ENCODE measurements around the gene BPIFB4.
"Not testable (repeated sequence)": the region's sequence is repeated elsewhere in the genome, so short reads cannot be mapped to it uniquely, and the experiment has no call there.

The BPIFB4 gene

DNA sequence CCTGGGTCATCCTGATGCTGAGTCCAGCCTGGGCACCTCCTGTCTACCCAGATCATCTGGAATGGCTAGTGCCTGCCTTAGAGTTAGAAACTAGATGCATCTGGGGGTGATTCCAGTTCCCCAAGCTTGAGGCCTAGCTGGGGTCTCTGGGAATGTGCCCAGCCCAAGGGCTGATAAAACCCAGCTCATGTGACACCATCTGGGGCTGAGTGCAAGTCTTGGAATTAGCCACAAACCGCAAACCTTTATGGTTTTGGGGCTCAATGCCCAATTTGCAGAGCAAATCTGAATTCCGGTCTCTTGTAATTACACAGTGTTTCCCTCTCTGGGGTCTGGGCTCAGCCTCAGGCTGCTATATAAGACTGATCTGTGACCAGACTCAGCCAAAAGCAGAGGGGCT lies at the start of gene BPIFB4:
Gene BPIFB4, plus strand, starts transcription at position 385 of the 400 bp plus-strand sequence. CDS start 1,884 bp downstream, outside the sequence.
- DNase-seq: no peak

DNA sequence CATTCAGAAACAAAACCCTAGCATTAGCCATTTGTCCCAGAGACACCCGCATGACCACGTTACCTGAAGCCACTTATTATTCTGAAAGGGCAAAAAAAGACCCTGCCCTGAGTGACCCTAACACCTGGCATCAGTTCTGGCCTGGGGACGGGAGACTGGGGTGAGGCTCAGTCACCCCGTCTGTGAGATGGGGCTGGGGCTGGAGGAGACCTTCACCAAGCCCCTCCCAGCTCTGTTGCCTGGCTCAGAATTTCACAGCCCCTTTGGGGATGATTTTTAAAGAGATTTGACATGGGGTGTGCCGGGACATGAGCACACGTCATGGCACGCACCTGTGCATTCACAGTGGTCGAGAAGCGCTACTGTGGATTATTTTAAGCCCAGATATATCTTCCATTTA lies 49.4 kb upstream of the BPIFB4 start:
- no peak for DNase-seq

DNA sequence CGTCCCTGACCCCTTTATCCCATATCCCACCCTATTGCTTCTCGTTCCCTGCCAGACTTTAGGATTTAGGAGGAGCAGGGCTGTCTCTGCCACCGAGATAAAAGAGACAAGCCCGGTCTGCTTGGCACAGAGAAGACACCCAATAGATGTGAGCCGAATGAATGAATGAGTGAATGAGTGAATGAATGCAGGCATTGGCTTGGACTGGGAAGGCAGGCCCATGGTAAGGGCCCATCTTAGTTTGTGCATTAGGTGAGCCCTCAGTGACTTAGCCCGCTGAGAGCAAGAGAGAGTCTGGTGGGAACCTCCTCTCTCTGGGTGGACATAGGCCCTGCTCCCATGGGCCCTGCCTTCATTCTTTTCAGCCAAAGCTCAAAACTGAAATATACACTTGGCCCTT lies 48.9 kb upstream of the BPIFB4 start:
- DNase-seq: no peak

DNA sequence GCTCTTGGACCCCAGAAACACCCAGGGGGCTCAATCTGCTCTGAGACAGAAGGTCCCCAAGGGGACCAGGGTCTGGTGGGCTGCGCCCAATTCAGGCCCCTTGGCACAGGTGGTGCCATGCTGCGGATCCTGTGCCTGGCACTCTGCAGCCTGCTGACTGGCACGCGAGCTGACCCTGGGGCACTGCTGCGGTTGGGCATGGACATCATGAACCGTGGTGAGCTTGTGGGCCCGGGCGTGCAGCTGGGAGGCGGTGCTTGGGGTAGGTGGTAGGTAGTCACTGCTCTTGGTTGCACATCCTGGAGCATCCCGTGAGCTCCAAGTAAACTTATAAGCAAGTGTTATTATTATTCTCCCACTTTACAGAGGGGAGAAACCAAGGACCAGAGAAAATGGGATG lies 47.9 kb upstream of the BPIFB4 start, which contains the start of gene BPIFB6:
Gene BPIFB6, plus strand, starts transcription at position 118 of the 400 bp plus-strand sequence. Its CDS starts 0 bp downstream, at position 118.
- no peak for DNase-seq

DNA sequence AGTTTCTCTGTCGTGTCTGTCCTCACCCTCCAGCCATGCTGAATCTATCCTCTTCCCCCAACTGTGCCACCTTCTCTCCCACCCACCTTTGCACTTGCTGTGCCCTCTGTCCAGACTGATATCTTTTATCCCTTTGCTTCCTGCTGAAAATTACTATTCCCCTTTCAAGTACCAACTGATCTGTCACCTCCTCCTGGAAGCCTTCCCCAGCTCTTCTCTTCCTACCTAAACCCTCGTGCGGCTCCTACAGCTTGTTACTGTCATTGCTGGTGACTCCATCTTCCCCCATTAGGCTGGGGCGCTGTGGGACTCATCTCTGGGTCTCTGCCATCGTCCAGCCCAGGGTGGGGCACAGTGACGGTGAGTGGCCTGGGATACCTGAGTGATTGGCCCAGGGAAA lies 46.9 kb upstream of the BPIFB4 start:
- no peak for DNase-seq

DNA sequence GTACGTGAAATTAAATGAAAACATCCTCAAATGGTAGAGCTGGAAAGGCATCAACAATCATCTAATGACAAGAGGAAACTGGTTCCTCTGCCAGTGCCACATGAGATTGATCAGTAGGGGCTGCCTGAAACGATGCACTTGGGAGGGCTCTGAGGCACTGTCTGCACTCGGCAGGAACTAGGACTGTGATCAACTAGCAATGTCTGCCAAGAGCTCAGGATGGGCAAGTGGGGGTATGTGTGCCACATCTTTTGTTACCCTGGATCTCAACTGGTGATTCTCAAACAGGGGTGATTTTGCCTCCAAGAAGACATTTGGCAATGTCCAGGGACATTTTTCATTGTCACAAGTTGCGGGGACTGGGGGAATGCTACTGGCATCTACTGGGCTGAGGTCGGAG lies 46.1 kb upstream of the BPIFB4 start:
- DNase-seq: no peak

DNA sequence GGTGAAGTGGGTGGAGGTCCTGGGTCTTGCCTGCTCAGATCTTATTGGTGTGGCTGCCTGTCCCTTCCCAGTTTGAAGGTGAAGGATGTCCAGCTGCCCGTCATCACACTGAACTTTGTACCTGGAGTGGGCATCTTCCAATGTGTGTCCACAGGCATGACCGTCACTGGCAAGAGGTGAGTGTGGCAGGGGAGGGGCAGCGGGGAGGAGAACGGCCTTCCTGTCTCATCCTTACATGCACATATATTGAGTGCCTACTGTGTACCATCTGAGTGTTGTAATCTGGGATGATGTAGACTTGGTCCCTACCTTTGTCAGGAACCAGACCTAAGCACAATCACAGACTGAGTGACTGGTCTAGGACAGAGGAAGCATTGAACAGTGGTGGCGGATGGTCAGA lies 45.3 kb upstream of the BPIFB4 start:
- DNase-seq: no peak

DNA sequence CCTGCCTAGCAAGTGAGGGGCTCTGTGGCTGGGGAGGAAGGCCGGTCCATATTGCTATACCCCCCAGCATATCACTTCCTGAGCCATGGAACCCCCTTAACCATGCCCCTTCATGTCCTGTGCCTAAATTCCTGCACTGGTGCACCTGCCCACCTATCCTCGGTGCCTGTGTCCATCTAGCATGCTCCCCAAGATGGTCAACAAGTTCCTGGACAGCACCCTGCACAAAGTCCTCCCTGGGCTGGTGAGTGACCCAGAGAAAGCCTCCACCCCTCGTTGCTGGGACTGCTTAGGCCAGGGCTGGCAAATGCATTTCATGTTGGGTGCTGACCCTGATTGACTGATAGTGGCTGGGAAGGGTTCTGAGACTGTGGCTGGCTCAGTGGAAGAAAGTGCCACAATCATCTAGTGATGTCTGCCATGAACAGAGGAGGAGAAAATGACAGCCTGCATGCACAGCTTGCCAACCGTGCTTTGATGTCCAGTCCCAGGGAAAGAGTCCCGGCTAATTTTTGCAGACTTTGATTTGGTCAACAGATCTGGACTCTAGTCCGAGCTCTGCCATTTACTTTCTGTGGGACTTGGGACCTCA lies 44.4 kb upstream of the BPIFB4 start:
- no peak for DNase-seq

DNA sequence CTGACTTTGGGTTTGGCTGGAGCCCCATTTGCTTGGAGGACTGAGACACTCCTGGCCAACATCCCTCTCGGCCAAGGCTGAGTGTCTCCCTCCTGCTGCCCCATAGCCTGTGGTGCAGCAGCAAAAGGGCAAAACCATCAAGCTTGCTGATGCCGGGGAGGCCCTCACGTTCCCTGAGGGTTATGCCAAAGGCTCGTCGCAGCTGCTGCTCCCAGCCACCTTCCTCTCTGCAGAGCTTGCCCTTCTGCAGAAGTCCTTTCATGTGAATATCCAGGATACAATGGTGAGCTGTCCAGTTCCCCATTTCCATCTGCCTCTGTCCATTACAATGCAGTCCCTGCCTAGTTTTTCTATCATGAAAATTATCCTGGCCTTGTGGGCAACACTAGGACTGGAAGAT lies 42.0 kb upstream of the BPIFB4 start:
- DNase-seq: no peak

DNA sequence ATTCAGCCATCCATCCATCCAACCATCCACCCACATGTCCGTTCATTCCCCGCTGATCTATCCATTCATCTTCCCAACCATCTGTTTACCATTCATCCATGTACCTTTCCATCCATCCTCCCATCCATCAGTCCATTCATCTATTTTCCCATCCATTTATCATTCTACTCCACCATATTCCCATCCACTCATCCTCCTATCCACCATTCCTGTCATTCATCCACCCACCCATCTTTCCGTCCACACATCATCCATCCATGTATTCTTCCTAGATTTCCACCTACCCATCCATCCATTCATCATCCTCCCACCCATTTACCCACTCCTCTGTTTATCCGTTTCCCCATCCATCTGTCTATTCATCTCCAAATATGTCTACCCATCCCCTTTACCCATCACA lies 41.2 kb upstream of the BPIFB4 start:
- no peak for DNase-seq

DNA sequence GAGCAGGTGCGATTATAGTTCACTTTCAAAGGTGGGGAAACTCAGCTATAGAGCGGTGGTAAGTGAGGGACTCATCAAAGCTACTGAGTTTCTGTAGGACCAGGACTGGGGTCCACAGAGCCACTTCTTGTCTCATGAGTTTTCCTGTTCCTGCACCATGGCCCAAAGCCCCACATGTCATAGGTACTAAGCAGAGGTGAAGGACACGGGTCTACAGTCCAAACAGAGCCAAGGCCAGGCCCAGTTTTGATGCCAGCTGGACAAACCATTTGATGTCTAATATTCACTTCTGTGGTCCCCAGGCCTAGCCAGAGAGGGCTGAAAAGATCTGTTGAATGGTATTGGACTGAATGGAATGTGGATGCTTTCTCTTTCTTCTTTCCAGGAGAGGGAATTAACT lies 37.0 kb upstream of the BPIFB4 start:
- no peak for DNase-seq

DNA sequence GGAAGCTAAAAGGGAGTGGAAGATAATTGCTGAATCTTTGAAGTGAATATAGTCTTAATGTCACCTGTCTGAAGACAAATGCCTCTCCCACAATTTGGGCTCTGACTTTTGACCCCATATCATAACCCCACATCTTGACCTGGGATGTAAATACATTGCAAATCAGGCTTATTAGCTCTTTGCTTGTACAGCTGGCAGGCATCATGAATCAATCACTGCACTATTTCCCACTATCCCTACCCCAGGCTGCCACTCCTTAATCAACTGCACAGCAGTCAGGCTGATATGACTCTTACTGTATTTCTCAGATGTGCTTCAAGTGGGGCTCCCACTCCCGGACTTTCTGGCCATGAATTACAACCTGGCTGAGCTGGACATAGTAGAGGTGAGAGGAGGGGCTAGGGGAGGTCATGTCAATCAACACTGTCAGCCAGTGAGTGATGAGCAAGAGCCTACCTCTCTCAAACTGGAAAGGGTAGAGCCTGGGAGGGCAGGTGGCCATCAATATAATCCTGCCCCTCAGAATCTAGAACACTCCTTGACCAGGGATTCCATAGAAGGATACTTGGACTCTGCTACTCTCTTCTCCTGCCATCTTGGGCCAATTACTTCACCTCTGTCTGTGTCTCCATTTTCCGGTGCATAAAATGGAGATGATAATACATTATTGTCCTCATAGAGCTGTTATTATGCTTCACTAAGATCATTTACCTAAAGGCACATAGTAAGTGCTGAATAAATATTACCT lies 36.3 kb upstream of the BPIFB4 start:
- no peak for DNase-seq

DNA sequence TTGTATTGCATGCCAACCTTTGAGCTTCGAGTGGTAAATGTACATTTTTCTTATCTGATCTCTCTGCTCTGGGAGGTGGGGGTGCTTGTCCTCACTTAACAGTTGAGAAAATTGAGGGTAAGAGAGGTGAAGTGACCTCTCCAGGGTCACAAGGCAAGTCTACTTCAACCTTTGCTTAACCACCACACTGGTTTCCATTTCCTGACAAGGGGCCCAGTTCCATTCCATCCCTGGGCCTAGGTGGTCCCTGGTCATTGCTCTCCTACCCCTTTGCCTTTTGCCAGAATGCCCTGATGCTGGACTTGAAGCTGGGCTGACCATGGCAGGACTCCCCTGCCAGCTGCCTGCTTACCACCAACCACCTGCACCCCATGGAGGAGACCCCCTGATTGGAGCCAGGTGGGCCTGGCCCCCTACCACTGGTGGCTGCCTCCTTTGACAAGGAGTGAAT lies 35.7 kb upstream of the BPIFB4 start:
- no peak for DNase-seq

DNA sequence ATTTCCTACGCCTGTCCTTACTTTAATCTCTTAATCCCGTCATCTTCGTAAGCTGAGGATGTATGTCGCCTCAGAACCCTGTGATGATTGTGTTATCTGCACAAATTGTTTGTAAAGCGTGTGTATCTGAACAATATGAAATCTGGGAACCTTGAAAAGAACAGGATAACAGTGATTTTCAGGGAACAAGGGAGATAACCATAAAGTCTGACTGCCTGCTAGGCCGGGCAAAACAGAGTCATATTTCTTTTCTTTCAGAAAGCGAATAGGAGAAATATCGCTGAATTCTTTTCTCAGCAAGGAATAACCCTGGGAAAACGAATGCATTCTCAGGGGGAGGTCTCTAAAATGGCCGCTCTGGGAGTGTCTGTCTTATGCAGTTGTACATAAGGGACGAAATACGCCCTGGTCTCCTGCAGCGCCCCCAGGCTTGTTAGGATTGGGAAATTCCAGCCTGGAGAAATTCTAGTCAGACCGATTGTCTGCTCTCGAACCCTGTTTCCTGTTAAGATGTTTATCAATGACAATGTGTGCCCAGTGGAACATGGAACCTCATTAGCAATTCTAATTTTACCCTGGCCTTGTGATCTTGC lies 34.2 kb upstream of the BPIFB4 start:
- DNase-seq: not testable (repeated sequence)

DNA sequence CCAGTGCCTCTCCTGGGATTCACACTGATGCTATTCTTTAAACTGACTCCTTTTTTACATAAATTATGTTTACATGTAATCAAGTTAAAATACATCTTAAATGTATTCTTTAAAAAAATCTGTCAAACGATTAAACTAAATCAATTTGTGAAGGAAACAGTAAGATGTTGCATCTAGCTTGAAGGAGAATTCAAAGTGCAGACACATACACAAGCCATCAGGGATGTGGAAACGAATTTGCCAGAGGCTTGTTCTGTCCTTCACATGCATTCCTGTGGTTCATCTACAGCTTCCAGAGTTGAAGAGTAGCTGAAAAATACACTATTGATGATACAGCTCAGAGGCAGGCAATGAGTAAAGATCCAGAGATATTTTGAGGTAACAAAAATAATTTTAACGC lies 33.0 kb upstream of the BPIFB4 start:
- DNase-seq: no peak

DNA sequence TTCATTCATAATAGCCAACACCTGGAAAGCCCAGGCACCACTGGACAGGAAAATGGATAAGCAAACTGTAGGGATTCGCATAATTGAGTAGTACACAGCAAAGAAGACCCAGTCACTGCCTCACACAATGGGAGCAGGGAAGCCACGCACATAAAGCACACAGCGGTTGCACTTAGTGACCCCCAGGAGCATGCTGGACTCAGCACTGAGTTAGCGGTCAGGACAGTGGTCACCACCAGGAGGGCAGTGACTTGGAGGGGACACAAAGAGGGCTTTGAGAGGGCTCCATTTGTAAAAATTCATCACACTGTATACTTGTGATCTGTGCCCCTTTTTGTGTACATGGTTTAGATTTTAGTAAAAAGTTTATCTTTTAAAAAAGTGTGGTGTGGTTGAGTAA lies 28.1 kb upstream of the BPIFB4 start:
- no peak for DNase-seq

DNA sequence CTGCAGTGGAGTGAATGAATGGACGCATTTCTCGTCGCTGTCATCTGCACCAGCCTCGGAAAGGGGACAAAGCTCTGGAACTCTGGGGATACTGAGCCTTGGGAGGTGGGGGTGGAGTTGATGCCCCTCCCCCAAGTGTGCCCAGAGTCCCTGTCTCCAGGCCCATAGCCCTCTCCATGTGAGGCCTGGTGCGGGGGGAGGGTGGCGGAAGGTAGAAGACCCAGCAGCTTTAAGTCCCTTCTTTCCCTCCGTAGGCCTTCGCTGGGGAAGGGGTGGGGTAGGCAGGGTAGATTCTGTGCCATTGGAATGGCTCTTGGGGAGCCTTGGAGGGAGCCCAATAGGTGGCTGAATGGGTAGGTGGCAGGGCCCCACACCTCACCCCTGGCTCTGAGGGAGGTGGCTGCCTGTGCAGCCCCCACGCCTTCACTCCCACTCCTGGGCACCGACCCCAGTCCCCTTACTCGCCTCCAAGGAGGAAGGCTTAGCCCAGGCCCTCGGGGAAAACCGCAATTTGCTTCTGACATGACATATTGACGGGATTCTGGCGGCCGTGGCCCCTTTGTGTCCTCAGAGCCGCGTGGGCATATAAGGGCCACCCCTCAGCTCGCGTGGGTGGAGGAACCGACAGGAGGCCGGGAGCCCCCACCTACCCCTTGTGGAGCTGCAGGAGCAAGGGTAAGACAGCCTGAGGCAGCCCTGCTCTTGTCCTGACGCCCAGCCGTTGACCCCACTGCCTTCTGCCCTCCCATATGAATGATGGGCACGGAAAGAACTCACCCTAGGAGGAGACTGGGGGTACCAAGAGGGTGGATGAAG lies 25.9 kb upstream of the BPIFB4 start, which contains the start of gene BPIFB3:
Gene BPIFB3, plus strand, starts transcription at position 613 of the 816 bp plus-strand sequence. CDS start 1,533 bp downstream, outside the sequence.
- DNase-seq: no peak

DNA sequence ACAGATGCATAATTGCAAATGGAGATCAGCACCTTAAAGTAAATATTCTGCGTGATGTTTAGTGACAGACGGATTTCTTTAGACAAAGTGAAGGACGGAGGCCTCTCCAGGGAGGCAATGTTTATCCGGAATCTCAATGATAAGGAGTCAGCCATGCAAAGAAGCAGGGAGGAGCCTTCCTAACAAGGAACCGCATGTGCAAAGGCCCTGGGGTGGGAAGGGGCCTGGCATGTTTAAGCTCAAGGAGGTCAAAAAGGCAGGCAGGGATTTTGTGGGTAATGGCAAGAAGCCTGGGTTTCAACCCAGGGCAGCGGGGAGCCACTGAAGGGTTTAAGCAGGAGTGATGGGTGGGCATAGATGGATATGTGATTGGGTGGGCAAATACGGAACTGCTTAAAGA lies 25.1 kb upstream of the BPIFB4 start:
- DNase-seq: no peak

DNA sequence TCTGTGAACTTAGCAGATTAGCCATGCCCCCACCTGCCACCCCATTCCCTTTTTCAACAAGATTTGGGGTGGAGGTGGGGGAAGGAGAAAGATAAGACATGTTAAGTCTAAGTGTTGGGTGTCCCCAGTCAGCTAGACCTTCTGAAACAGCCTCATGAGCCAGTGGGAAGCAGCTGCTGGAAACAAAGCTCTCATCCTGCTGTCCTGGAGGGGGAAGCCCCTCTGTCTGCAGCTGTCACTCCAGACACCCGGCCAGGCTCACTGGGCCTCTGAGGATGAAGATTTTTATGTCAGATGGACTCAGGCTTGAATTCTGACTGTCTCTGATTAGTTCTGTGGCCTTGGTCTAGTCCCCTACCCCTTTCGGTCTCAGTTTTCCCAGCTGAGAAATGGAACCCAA lies 24.7 kb upstream of the BPIFB4 start:
- no peak for DNase-seq

DNA sequence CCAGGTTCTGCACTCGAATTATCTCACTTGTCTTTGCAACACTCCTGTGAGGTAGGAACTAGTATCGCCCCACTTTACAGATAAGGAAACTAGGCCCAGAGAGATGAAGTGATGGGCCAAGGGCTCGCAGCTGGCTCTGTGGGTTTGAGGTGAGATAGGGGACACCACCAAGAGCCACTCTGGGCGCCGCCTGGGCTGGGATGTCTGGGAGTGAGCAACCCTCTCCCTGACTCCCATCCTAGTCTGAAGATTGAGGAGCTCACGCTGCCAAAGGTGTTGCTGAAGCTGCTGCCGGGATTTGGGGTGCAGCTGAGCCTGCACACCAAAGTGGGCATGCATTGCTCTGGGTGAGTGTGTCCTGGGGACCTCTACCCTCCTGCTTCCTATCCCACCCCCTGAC lies 20.3 kb upstream of the BPIFB4 start:
- no peak for DNase-seq

DNA sequence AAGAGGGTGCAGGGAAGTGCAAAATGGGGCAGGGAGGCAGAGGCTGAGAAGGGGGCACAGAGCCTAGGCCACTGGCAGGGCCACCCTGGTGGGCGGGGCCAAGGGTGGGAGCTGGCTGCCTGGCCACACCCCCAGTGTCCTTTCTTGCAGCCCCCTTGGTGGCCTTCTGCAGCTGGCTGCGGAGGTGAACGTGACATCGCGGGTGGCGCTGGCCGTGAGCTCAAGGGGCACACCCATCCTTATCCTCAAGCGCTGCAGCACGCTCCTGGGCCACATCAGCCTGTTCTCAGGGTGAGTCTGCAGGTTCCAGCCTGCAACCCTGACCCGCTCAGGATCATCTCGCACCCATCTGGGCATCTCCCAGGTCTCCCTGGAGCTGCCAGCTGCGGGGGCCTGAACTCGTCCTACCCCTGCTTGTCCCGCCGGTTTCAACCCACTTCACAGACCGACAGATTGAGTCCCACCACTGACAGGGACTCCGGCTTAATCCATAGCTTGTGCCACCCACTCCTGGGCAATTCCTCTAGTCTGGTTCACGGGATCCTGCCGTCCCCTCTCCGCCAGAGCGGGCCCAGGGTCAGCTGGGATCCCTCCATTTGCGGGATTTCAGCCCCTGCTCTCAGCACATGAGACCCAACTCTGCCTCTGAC lies 19.6 kb upstream of the BPIFB4 start:
- DNase-seq: no peak

DNA sequence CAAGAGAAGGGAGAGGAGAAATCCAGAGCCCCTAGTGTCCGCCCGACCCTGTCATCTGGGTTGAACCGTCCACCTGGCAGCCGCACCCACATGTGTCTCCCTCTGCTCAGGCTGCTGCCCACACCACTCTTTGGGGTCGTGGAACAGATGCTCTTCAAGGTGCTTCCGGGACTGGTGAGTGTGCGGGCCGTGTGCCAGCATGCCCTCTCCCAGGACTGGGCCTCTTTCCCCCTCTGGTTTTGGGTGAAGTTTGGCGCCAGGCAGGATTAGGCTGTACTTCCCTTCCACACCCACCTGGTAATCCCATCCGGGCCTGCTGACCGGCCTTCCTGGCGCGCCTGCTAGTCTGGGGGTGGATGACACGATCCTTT lies 17.8 kb upstream of the BPIFB4 start:
- no peak for DNase-seq

All from NK-92 treated with Interleukin-12 subunit alpha and Interleukin-12 subunit beta, amount 100 ng/mL, for 24 hours (cell line).